NCI-H1417 treated with DMSO at 0.1 percent for 48 hours (cell line): Measurements from ENCODE around the gene OR7C1.
"Not testable (repeated sequence)": the region's sequence is repeated elsewhere in the genome, so short reads cannot be mapped to it uniquely, and the experiment has no call there.

Experiments
- DNase-seq: peaks from one replicate; lab custom pipeline; 2025; lab: John Stamatoyannopoulos, UW

Gene OR7C1

DNA sequence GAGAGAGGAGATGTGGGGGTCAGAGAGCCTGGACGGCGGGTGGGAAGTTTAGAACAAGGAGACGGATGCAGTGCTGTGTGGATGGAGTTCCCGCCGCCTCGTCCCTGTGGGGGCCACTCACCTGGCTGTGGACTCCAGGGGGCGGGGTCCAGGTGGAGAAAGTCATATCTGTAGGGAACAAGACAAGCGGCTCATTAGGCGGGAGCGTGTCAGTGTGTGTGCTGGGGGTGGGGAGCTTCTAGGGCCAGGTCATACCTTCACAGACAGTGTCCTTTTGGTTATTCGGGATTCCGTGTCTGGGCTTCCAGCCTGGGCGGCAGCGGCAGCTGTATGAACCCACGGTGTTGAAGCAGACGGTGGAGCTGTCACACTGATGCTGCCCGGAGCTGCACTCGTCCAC lies 69.6 kb downstream of the OR7C1 start:
- not testable (repeated sequence) for DNase-seq

DNA sequence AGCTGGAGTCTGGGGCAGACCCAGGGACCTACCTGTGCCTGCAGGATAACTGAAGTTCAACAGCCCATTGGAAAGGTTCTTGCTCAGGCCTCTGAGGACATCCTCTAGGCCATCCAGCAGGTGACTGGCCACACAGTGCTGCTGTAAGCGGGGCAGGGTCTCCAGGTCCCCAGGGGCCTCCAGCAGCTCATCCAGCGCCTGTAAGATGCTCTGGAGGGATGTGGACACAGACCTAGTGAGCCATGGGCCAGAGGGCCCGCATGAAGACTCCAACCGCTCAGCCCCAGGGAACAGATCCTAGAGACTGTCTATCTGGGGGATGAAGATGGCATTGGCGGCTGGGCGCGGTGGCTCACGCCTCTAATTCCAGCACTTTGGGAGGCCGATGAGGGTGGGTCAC lies 70.6 kb downstream of the OR7C1 start:
- no peak for DNase-seq

DNA sequence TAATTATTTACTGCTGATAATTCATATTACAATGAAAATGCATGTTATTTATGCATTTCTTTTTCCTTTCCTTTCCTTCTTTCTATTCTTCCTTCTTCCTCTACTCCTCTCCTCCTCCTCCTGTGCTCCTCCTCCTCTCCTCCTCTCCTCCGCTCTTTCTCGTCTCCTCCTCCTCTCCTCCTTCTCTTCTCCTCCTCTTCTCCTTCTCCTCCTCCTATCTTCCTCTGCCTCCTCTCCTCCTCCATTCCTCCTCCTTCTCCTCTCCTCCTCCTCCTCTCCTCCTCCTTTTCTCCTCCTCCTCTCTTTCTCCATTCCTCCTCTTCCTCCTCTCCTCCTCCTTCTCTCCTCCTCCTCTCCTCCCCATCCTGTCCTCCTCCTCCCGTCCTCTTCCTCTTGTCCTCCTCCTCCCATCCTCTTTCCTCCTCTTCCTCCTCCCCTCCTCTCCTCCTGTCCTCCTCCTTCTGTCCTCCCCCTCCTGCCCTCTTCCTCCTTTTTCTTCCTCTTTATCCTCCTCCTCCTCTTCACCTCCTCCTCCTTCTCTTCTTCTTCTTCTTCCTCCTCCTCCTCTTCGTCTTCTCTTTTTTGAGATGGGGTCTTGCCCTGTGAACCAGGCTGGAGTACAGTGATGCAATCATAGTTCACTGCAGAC lies 71.4 kb downstream of the OR7C1 start:
- DNase-seq = no peak

DNA sequence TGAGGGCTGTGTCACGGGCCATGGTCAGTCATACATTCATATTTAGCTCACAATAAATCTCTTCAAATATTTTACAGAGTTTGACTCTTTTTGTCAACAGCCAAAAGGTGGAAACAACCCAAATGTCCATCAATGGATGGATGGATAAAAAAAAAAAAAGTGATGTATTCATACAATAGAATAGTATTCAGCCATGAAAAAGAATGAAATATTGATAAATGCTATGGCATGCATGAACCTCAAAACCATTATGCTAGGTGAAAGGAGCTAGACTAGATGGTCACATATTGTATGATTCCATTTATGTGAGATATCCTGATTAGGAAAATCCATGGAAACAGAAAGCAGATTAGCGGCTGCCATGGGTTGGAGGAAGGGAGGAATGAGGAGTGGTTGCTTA lies 72.9 kb downstream of the OR7C1 start:
- no peak for DNase-seq

DNA sequence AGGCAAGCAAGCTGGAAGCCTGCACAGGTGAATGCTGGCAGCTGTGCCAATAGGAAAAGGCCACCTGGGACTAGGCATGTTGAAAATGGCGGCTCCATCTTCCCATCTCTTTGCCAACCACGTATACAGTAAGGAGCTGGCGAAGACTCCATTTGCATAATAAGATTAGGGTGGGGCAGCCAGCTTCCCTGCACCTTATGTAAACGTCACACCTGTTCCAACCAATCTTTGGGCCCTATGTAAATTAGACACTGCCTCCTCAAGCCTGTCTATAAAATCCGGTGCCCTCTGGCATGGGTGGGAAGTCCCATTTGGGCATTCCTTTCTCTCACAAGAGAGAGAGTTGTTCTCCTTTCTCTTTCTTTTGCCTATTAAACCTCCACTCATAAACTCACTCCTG lies 73.4 kb downstream of the OR7C1 start:
- no peak for DNase-seq

DNA sequence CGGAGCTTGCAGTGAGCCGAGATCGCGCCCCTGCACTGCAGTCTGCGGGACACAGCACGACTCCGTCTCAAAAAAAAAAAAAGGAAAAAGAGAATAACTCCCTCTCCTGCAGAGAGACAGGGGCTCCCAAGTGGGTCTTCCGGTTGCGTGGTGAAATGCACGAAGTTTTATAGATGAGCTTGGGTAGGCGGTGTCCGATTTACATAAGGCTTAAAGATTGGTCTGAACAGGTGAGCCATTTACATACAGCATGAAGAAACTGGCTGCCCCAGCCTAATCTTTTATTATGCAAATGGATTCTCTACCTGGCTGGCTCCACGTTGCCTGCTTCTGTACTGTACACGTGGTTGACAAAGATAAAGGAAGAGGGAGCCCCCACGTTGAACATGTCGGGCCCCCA lies 76.2 kb downstream of the OR7C1 start:
- DNase-seq = no peak

DNA sequence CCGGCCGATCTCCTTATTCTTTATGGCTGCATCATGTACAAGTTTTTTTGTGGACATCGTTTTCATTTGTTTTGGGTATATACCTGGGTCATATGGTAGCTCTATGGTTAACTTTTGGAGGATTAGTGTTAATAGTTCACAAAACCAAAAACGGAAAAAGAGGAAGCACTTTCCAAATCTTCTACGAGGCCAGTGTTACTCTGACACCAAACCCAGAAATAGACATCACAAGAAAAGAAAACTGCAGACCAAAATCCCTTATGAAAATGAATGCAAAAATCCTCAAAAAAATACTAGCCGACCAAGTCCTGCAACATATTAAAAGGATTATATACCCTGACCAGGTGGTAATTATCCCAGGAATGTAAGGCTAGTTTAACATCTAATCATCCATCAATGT lies 86.4 kb downstream of the OR7C1 start:
- no peak for DNase-seq
